Measurements from ENCODE around the gene SLX9. TPM values are rescaled to one million over a fixed set of nuclear protein-coding genes. Genes with fewer than 3 reads are reported as not detected.

The SLX9 gene
- total RNA-seq, 2 experiments from 2014 or later = 18.6 to 61.6 TPM

GRCh38 chr21:44938772-44939531 is 877 bp upstream of the SLX9 start:
- intact Hi-C loops (cut with micrococcal nuclease; ENCODE audit: unreplicated experiment) = loop anchor here (2.0 kb wide), 1 partner anchor 64 kb away; no protein-coding TSS in a partner anchor
- Histone ChIP-seq H3K9me3 (ENCODE audit: low read length) (no peaks in the 10 kb centered on the region), H3K4me2 (ENCODE audit: low read length) (peak overlapping the region; percentile 62), H3K79me2 (ENCODE audit: insufficient read depth, low read depth, low read length) (peaks cover 23% of the 10 kb centered on the region), H3K9me2 (ENCODE audit: insufficient read depth, low read length) (no peaks in the 10 kb centered on the region), H3K27ac (ENCODE audit: low read depth, low read length, poor library complexity, severe bottlenecking) (peak overlapping the region; percentile 13), H2AFZ (ENCODE audit: low read length) (peak overlapping the region; percentile 57), H3K4me3 (ENCODE audit: low read depth, low read length, poor library complexity, severe bottlenecking) (peak overlapping the region; percentile 98), H3K4me1 (ENCODE audit: insufficient read depth, low read length, poor library complexity, severe bottlenecking) (peaks cover 36% of the 10 kb centered on the region), H3K36me3 (ENCODE audit: insufficient read depth, low read length) (peaks cover 23% of the 10 kb centered on the region), H4K20me1 (ENCODE audit: insufficient read depth, low read length) (peaks cover 16% of the 10 kb centered on the region; the same call in 1 of the 2 replicates)
- TF ChIP-seq EZH2phosphoT487 (IDR thresholded peaks at IDR 0.05; ENCODE audit: borderline replicate concordance, low read depth, low read length) = no peak
- TF ChIP-seq CTCF (conservative IDR thresholded peaks at IDR 0.05; ENCODE audit: low read length) = no peak
- BruUV-seq (replicated peaks) = TSS peak; percentile 88
- DNase-seq (ENCODE audit: low spot score) = no peak
- CTCF ChIA-PET (ENCODE audit: unreplicated experiment) = no interaction called here
- POLR2A ChIA-PET = no interaction called here

- peak overlapping the region; percentile 84 for H3K4me2 ChIP-seq (ENCODE audit: low read length)
- peaks cover 30% of the 10 kb centered on the region for H3K4me1 ChIP-seq (ENCODE audit: insufficient read depth, low read length, poor library complexity, severe bottlenecking)
- no peak for TF ChIP-seq EZH2phosphoT487 (IDR thresholded peaks at IDR 0.05; ENCODE audit: borderline replicate concordance, low read depth, low read length)
- TF ChIP-seq CTCF (conservative IDR thresholded peaks at IDR 0.05; ENCODE audit: low read length) = no peak
- BruUV-seq (replicated peaks) = no TSS peak
- peak overlapping the region; percentile 29 for H3K27ac ChIP-seq (ENCODE audit: low read depth, low read length, poor library complexity, severe bottlenecking)
- peak overlapping the region; percentile 98 for H3K4me3 ChIP-seq (ENCODE audit: low read depth, low read length, poor library complexity, severe bottlenecking)
- peaks cover 23% of the 10 kb centered on the region for H3K79me2 ChIP-seq (ENCODE audit: insufficient read depth, low read depth, low read length)
- no peaks in the 10 kb centered on the region for H3K9me2 ChIP-seq (ENCODE audit: insufficient read depth, low read length)
- peak overlapping the region; percentile 57 for H2AFZ ChIP-seq (ENCODE audit: low read length)
- CTCF ChIA-PET (ENCODE audit: unreplicated experiment) = interaction anchor here (0.9 kb wide), 1 partner anchor 10 kb away, joined by 4 read pairs; no protein-coding TSS in a partner anchor
- DNase-seq (ENCODE audit: low spot score) = peak; percentile 52
- H4K20me1 ChIP-seq (ENCODE audit: insufficient read depth, low read length) = peaks cover 16% of the 10 kb centered on the region; the same call in 1 of the 2 replicates
- intact Hi-C loops (cut with micrococcal nuclease; ENCODE audit: unreplicated experiment) = no loop called here
- H3K9me3 ChIP-seq (ENCODE audit: low read length) = no peaks in the 10 kb centered on the region
- peaks cover 35% of the 10 kb centered on the region for H3K36me3 ChIP-seq (ENCODE audit: insufficient read depth, low read length)
- POLR2A ChIA-PET = interaction anchor here (0.7 to 0.8 kb wide), 2 partner anchors 21 to 67 kb away, joined by 3 read pairs; partner anchors contain the start of gene PTTG1IP
These were observed 345 bp downstream of the SLX9 start for GRCh38 chr21:44940116-44940631.
